NT2/D1 (cell line): ENCODE measurements around the gene SPC25.

Experiments used
- YY1 ChIP-seq: IDR thresholded peaks from 2 replicates; pipeline ENCODE4 v1.6.1; 2011; ENCODE audit not compliant: insufficient read length, insufficient read depth
- ZNF274 ChIP-seq: IDR thresholded peaks from 2 replicates; pipeline ENCODE4 v1.6.1; 2011; ENCODE audit warnings: mild to moderate bottlenecking, low read depth, low read length

DNA sequence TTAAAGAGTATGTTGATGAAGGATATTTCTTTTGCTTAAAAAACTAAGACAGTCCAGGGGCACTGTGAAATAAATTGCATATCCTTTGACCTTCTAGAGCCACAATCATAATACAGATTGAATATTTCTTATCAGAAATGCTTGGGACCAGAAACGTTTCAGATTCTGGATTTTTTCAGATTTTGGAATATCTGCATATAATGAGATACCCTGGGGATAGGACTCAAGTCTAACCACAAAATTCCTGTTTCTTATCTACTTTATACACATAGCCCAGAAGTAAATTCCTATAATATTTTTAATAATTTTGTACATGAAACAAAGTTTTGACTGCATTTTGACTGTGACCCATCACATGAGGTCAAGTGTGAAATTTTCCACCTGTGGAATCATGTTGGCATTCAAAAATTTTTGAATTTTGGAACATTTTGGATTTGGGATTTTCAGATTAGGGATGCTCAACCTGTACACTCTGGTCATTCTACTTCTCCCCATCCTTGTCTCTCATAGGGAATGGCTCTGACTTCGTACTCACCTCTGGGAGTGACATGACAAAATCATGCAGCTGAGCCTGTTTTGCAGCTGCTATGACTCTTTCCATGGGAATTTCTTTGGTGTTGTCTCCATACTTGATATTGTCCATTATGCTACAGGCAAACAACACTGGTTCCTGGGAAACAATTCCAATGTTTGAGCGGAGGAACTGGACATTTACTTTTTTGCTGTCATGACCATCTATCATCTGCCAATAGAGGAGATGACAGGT, 36.6 kb upstream of the SPC25 start:
- TF ChIP-seq ZNF274 = no peak
- no peak for TF ChIP-seq YY1
